ENCODE measurements around the gene APLP2.

The APLP2 gene

DNA sequence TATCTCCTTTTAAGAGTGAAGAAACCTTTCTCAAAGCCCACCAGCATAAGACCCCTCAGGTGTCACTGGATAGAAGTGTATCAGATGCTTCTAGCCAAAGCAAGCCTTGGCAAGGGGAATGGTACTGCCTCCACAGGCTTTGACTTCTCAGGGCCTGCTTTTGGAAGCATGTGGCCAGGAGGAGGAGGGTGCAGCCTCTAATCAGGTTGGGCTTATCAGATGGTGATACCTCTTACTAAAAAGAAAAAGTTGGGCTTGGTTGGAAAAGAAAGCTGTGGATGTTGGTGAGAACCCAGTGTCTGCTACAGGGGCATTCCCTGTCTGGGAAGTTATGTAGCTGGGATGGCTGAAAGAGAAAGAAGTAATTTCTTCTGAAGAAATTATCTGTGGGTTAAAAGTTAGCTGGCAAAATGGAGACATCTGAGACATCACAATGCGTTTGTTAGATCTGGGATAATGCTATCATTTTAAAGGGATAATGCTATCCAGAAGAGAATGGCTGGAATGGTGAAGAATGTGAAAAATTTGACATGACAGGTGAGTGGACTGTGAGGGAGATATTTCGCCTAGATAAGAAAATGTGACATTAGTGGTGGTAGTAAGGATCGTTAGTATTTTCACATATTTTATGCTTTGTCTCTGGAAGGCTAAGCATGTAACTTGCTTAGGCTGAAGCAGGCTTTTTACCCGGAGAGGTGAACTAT lies 7.2 kb downstream of the APLP2 start:
- TF ChIP-seq, protein P1, sequence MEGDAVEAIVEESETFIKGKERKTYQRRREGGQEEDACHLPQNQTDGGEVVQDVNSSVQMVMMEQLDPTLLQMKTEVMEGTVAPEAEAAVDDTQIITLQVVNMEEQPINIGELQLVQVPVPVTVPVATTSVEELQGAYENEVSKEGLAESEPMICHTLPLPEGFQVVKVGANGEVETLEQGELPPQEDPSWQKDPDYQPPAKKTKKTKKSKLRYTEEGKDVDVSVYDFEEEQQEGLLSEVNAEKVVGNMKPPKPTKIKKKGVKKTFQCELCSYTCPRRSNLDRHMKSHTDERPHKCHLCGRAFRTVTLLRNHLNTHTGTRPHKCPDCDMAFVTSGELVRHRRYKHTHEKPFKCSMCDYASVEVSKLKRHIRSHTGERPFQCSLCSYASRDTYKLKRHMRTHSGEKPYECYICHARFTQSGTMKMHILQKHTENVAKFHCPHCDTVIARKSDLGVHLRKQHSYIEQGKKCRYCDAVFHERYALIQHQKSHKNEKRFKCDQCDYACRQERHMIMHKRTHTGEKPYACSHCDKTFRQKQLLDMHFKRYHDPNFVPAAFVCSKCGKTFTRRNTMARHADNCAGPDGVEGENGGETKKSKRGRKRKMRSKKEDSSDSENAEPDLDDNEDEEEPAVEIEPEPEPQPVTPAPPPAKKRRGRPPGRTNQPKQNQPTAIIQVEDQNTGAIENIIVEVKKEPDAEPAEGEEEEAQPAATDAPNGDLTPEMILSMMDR (IDR thresholded peaks at IDR 0.05) = no peak
- TF ChIP-seq ZFX (IDR thresholded peaks at IDR 0.05; ENCODE audit: borderline replicate concordance) = no peak
- H3K27ac ChIP-seq = no peak overlapping the region

DNA sequence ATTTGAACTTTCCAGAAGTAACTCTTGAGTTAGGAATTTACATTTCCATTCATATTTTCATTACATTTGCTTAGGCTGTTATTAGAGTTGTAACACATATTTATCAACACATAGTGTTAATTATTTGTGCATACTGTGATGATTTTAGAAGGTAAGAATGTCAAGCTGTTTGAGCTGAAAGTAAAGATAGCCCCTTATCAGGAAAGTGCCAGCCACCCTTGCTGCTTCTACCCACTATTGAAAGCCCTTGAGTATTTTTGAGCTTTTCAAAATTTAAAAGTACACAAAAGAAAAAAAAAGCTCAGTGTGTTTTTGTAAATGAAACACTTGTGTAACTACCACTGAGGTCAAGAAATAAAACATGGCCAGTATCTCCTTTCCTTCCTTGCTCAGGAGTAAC lies 8.0 kb downstream of the APLP2 start:
- TF ChIP-seq ZFX (IDR thresholded peaks at IDR 0.05; ENCODE audit: borderline replicate concordance) = no peak
- TF ChIP-seq, protein P1 (IDR thresholded peaks at IDR 0.05) = no peak
- H3K27ac ChIP-seq = no peak overlapping the region

DNA sequence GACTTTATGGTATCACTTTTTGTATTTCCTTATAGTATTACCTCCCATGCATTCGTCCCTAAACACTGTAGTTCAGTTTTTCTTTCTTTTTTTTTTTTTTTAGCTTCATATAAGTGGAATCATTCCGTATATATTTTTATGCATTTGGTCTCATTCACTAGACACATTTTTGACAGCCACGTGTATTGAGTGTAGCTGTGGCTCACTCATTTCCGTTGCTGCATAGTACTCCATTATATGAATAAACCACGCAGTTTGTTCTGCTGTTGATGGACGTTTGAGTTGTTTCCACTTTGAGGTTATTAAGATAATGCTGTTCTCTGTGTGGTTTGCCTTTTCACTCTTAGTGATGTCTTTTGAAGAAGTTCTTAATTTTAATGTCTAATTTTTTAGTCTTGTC lies 8.4 kb downstream of the APLP2 start:
- H3K27ac ChIP-seq = no peak overlapping the region
- TF ChIP-seq, protein P1 (IDR thresholded peaks at IDR 0.05) = no peak
- TF ChIP-seq ZFX (IDR thresholded peaks at IDR 0.05; ENCODE audit: borderline replicate concordance) = no peak

DNA sequence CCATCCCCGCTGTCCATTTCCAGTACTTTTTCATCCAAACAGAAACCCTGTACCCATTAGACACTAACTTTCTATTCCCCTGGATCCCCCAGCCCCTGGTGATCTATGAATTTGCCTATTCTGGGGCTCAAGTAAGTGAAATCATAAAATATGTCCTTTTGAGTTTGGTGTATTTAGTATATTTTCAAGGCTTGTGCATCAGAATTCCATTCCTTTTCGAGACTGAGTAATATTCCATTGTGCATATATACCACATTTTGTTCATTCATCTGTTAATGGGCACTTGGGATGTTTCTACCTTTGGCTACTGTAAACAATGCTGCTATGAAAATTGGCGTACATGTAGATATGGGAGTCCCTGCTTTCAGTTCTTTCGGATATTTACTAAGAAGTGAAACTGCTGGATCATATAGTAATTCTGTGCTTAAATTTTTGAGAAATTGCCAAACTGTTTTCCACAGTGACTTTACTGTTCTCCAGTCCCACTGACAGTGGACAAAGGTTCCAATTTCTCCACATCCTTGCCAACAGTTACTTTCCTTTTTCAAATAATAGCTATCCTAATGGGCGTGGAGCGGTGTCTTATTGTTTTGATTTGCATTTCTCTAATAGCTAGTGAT lies 16.1 kb downstream of the APLP2 start:
- H3K27ac ChIP-seq = no peak overlapping the region
- TF ChIP-seq, protein P1 (IDR thresholded peaks at IDR 0.05) = no peak
- TF ChIP-seq ZFX (IDR thresholded peaks at IDR 0.05; ENCODE audit: borderline replicate concordance) = no peak

DNA sequence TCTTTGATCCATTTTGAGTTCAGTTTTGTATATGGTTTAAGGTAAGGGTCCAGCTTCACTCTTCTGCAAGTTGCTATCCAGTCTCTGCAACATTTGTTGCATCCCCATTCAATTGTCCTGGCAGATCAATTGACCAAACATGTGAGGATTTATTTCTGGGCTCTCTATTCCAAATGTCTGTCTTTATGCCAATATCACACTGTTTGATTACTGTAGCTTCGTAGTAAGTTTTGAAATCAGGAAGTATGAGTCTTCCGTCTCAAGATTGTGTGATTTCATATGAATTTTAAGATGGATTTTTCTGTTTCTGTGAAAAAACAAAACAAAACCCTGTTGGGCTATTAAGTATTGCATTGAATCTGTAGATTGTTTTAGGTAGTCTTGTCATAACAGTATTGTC lies 17.0 kb downstream of the APLP2 start:
- no peak for TF ChIP-seq ZFX (IDR thresholded peaks at IDR 0.05; ENCODE audit: borderline replicate concordance)
- TF ChIP-seq, protein P1 (IDR thresholded peaks at IDR 0.05) = no peak
- H3K27ac ChIP-seq = no peak overlapping the region

DNA sequence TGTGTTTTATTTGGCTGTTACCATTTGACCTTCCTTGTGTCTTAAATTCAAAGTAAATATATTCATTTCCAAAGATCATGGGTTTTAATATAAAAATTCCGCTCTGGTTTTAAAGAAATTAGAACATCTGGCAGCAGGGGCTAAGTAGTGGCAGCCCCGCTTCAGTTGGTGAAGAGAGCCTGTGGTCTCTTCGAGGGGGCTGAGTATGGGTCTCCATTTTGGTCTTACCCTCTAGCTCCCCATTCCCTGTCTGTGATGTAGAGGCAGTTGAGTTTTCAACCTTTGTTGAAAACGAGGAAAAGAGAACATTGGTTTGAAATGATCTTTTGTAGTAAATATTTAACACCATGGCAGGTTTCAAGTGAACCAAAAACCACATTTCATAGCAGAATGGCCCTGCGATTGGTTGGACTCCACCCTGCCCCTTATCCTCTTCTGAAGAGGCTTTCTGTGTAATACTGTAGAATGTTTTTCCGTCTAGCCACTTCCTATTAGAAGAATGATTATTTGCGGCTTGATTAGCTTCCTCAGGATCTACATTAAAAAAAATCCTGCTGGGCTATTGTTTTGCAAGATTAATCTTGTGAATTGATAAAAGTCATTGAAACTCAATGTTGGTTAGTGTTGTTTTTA lies 17.7 kb downstream of the APLP2 start:
- TF ChIP-seq, protein P1 (IDR thresholded peaks at IDR 0.05) = no peak
- H3K27ac ChIP-seq = no peak overlapping the region

DNA sequence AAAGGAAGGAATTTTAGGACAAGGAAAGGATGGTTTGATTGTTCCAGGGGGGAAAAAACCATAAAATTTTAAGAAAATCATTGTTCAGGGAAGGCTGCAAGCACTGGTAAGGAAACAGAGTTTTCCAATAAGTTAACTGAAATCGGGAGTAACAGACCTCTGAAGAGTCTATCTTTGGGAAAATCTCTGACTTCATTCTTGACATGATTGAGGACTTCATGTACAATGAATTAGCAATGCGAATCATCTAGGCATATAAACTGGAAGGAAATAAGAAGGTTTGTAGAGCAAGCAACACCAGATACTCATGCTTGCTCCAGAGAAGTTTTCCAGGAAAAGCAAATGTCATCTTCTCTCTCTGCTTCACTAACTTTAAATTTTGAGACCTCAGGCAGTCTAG lies 18.5 kb downstream of the APLP2 start:
- TF ChIP-seq, protein P1 (IDR thresholded peaks at IDR 0.05) = no peak
- TF ChIP-seq ZFX (IDR thresholded peaks at IDR 0.05; ENCODE audit: borderline replicate concordance) = no peak
- H3K27ac ChIP-seq = no peak overlapping the region
